GM19463 (cell line): ENCODE results near the gene SET.
A peak's percentile ranks its signal among the peaks of the same experiment; 100 is the strongest.
"Not testable (repeated sequence)": the region's sequence is repeated elsewhere in the genome, so short reads cannot be mapped to it uniquely, and the experiment has no call there.

Experiments used
- ATAC-seq: cut with Tn5 transposase; IDR thresholded peaks from one replicate; pipeline ENCODE4 v1.9.1; 2021; ENCODE audit warnings: mild to moderate bottlenecking, moderate library complexity; ENCODE audit not compliant: unreplicated experiment

The SET gene

GRCh38 chr9:128688501-128689292 is at the start of gene SET:
TSS of gene SET (plus strand) at chr9:128689222. CDS start at chr9:128689583, 361 bp downstream.
- peak; percentile 71 for ATAC-seq

- no peak for ATAC-seq
Observed at GRCh38 chr9:128640603-128641002, 48.4 kb upstream of the SET start.

GRCh38 chr9:128642675-128643245 is 46.3 kb upstream of the SET start:
- ATAC-seq = no peak

- ATAC-seq = peak; percentile 69
Observed at GRCh38 chr9:128643519-128644300, 45.3 kb upstream of the SET start.

- ATAC-seq = not testable (repeated sequence)
Observed at GRCh38 chr9:128648206-128648605, 40.8 kb upstream of the SET start.

- no peak for ATAC-seq
Observed at GRCh38 chr9:128651798-128652197, 37.2 kb upstream of the SET start.

- no peak for ATAC-seq
Observed at GRCh38 chr9:128653908-128654307, 35.1 kb upstream of the SET start.

GRCh38 chr9:128654481-128654880 is 34.5 kb upstream of the SET start:
- ATAC-seq = no peak

GRCh38 chr9:128656416-128657343 is 32.3 kb upstream of the SET start, which contains the start of gene DYNC2I2:
TSS of gene DYNC2I2 (minus strand) at chr9:128656847. CDS start at chr9:128656726, 121 bp downstream.
- peak; percentile 74 for ATAC-seq

GRCh38 chr9:128657344-128657704 is 31.7 kb upstream of the SET start:
- no peak for ATAC-seq

- no peak for ATAC-seq
Observed at GRCh38 chr9:128657796-128658195, 31.2 kb upstream of the SET start.

GRCh38 chr9:128666481-128666941 is 22.5 kb upstream of the SET start:
- ATAC-seq = not testable (repeated sequence)

- no peak for ATAC-seq
Observed at GRCh38 chr9:128669786-128670185, 19.2 kb upstream of the SET start.

GRCh38 chr9:128675382-128675781 is 13.6 kb upstream of the SET start:
- ATAC-seq = no peak

GRCh38 chr9:128677794-128678193 is 11.2 kb upstream of the SET start:
- ATAC-seq = no peak

GRCh38 chr9:128683340-128684064 is 5.5 kb upstream of the SET start:
- ATAC-seq = no peak

GRCh38 chr9:128684065-128684324 is 5.0 kb upstream of the SET start:
- no peak for ATAC-seq

- no peak for ATAC-seq
Observed at GRCh38 chr9:128684325-128685199, 4.5 kb upstream of the SET start.
